Kidney tubule cell (primary cell): Measurements from ENCODE around the gene NDUFS2.
A peak's percentile ranks its signal among the peaks of the same experiment; 100 is the strongest.

Source experiments
- DNase-seq: peaks from one replicate; pipeline ENCODE4 v3.0.0-alpha.2; 2018; ENCODE audit warnings: low spot score

The NDUFS2 gene

DNA sequence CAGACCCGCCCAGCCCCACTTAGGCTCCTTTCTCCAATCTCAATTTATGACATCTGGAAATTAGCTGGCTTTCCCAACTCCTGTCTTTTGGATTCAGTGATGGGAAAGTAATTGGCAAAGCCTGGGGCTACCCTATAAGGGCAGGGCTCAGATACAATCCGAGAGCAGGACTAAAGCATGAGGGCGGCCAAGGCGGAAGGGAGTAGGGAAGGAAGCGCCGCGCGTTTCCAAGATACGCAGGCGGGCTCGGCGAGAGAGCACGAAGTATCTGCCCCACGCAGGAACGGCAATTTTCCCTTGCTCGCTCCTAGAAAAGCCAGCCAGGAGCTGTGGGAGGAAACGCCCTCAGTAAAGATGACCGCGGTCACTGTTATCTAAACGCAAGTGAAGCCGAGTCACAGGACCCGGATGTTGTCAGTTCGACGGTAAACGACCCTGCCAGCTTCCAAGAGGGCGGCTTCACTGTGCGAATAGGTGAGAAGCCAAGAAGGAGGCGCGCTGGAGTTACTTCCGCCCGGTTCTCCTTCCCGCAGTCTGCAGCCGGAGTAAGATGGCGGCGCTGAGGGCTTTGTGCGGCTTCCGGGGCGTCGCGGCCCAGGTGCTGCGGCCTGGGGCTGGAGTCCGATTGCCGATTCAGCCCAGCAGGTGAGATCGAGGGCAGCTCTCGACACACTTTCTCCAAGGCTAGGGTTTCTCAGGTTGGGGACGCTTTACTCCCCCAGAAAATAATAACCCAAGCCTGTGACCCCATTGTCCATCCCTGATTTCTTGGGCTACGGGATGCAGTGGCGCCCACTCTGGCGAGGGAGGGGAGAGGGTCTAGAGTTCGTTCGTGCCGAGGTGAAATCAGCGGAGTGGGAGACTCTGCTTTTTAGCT lies at the start of gene NDUFS2:
Gene NDUFS2 (plus strand): TSS at position 532 of the 877 bp plus-strand sequence. CDS start 19 bp downstream, at position 551.
- DNase-seq, result peak; percentile 99

DNA sequence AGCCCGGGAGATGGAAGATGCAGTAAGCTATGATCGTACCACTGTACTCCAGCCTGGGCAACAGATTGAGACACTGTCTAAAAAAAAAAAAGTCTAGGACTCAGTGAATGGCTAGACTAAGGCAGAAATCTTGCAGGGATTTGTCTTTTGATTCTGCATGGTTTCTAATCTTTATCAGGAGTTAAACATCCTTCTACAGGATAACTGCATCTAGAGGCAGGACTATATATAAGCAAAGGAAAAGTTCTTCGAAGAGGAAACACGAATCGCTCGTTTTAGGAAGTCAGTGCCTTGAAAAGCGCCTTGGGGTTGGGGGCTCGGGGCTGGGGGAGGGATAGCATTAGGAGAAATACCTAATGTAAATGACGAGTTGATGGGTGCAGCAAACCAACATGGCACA lies 49.0 kb upstream of the NDUFS2 start:
- DNase-seq, result no peak

- DNase-seq, result peak; percentile 93
These were observed 48.4 kb upstream of the NDUFS2 start, which contains the start of gene UFC1 for GRCh38 chr1:161153682-161154337. TSS of gene UFC1 (plus strand) at chr1:161153978. CDS start at chr1:161153998, 20 bp downstream.

DNA sequence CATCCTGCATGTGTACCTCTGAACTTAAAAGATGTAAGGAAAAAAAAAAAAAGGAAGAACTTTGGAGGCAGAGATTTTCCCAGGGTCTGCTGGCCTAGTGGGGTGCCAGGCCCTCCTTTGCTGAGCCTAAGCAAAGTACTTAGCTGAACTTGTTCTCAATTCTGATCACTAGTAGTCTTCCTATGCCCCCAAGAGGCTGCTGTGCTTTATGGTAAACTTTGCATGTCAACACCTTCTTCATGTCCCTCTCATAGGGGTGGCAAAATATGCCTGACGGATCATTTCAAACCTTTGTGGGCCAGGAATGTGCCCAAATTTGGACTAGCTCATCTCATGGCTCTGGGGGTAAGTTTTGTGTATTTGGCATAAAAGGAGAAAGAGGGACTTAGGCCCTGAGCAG lies 44.3 kb upstream of the NDUFS2 start:
- DNase-seq, result no peak

DNA sequence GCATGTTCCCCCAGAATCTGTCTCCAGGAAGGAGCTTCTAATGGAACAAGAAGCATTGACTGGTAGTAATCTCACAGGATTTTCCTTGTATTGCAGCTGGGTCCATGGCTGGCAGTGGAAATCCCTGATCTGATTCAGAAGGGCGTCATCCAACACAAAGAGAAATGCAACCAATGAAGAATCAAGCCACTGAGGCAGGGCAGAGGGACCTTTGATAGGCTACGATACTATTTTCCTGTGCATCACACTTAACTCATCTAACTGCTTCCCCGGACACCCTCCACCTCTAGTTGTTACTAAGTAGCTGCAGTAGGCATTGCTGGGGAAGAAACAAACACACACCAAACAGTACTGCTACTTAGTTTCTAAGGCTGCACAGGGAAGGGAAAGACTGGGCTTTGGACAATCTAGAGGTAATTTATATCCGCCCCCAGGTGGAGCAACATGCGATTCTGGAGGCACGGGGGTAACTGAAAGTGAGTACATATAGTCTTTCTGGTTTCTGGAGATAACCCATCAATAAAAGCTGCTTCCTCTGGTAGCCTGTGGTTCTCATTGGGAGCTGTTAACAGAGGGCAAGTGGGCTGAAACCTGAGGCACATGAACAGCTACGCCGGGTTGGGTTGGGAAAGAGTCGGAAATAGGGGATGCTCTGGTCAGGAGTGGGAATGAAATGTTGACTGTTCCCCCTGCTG lies 43.7 kb upstream of the NDUFS2 start:
- peak; percentile 2 for DNase-seq

DNA sequence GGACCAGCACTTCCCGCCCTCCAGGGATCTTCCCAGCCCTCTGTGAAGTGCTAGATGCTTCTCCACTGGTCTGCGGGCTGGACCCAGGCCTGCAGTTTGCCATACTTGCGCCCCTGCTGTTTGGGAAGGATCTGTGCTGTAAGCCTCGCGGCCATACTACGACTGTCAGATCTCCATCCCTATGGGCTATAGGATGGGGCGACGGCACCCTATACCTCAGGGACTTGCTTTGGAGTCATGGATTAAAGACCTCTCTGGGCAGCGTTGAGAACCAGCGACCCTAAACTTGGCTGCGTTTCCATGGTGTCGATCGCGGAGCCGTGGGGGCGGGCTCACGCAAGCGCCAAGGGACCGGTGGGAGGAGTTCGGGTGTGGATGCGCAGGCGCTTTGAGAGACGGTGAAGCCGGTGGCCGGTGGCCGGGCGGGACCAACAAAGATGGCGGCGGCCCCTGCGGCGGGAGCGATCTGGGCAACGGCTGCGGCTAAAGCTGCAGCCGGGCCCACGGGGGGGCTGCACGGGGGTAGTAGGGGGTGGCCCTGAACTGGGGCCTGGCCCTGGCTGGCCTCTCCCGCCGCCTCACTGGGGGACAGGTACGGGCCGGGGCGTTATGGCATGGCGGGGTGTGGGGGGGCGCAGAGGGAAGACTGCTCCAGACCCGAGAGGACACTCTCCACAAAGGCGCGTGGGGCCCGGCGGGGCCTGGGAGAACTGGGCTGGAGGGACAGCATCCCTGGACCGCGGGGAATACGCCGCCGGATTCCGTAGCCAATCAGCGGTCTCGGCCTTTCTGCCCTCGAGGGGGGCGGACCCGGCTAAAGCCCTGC lies 42.9 kb upstream of the NDUFS2 start, which contains the start of gene USP21:
Gene USP21 (plus strand): TSS at position 414 of the 826 bp plus-strand sequence. CDS start 1,141 bp downstream, outside the sequence.
- DNase-seq, result peak; percentile 89

DNA sequence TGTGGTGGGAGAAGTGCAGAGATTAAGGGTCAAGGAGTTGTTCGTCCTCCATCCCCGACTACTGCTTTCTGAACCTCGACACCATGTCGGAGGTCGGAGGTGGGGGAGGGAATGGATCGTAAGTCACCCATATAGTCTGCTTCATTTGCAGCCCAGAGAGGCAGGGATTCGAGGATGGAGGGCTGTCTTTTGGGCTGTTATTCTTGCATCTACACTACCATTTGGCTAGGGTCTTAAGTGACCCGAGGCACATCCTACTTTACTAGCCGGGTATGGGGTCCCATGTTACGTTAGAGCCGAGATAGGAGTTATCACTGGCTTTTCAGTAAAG lies 42.3 kb upstream of the NDUFS2 start:
- DNase-seq, result no peak

DNA sequence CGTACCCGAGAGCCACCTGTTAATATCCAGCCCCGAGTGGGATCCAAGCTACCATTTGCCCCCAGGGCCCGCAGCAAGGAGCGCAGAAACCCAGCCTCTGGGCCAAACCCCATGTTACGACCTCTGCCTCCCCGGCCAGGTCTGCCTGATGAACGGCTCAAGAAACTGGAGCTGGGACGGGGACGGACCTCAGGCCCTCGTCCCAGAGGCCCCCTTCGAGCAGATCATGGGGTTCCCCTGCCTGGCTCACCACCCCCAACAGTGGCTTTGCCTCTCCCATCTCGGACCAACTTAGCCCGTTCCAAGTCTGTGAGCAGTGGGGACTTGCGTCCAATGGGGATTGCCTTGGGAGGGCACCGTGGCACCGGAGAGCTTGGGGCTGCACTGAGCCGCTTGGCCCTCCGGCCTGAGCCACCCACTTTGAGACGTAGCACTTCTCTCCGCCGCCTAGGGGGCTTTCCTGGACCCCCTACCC lies 41.5 kb upstream of the NDUFS2 start:
- no peak for DNase-seq

- DNase-seq, result no peak
These were observed 40.5 kb upstream of the NDUFS2 start for GRCh38 chr1:161161652-161162051.

GRCh38 chr1:161162052-161162451 lies 40.1 kb upstream of the NDUFS2 start:
- no peak for DNase-seq

DNA sequence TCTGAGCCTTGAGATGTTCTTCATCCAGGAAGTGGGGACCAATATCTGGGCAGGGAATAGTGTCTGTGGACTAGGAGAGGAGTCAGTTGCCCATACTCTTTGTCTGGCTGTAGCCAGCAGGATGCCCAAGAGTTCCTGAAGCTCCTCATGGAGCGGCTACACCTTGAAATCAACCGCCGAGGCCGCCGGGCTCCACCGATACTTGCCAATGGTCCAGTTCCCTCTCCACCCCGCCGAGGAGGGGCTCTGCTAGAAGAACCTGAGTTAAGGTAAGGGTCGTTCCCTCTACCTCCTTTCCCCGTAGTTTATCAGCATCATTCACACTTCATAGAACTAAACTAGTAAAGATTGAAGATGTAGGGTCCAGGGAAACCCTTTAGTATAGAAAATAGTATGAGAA lies 39.4 kb upstream of the NDUFS2 start:
- no peak for DNase-seq

GRCh38 chr1:161163793-161164192 lies 38.4 kb upstream of the NDUFS2 start:
- DNase-seq, result no peak

GRCh38 chr1:161164901-161165610 lies 37.1 kb upstream of the NDUFS2 start:
- DNase-seq, result no peak

DNA sequence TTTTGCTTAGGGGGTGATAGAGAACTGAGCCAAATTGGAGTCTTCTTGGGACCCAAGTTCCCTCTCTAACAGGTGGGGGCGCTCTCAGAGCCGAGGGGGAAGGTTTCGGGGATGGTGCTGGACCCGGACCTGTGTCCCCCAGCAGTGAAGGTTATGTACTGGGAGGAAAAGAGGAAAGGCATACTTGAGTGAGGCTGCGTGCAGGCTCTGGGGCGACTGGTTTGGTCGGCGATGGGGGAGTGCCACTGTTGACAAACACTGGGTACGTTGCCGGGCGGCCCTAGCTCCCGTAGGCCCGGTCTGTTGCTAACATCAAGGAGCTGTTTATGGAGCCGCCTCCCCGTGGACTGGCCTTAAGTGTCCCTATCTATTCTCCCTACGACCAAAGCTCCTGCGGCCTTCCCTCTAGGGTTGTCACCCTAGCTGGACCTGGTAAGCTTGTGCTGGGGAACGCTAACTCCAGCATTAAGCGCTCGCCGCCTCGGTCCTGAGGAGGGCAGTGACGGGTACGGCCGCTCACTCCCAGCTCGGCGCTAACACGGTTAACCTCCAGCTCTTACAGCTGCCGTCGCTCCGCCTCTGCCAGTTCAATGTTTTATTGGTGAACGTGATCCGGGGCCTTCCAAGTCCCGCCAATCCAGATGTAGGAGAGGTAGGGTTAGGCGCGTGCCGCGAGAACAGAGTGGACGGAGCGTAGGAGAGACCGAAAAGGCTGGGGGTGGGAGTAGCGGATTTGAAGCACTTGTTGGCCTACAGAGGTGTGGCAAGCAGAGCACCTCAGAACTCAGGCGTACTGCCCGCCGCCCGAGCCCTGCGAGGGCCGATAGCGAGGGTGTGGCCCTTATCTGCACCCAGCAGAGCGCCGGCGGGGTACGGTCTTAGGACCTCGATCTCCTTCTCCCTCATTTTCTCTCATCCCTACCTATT lies 36.2 kb upstream of the NDUFS2 start, which contains the start of gene PPOX:
Gene PPOX (plus strand): TSS at position 685 of the 927 bp plus-strand sequence. CDS start 422 bp downstream, outside the sequence.
- DNase-seq, result peak; percentile 99

DNA sequence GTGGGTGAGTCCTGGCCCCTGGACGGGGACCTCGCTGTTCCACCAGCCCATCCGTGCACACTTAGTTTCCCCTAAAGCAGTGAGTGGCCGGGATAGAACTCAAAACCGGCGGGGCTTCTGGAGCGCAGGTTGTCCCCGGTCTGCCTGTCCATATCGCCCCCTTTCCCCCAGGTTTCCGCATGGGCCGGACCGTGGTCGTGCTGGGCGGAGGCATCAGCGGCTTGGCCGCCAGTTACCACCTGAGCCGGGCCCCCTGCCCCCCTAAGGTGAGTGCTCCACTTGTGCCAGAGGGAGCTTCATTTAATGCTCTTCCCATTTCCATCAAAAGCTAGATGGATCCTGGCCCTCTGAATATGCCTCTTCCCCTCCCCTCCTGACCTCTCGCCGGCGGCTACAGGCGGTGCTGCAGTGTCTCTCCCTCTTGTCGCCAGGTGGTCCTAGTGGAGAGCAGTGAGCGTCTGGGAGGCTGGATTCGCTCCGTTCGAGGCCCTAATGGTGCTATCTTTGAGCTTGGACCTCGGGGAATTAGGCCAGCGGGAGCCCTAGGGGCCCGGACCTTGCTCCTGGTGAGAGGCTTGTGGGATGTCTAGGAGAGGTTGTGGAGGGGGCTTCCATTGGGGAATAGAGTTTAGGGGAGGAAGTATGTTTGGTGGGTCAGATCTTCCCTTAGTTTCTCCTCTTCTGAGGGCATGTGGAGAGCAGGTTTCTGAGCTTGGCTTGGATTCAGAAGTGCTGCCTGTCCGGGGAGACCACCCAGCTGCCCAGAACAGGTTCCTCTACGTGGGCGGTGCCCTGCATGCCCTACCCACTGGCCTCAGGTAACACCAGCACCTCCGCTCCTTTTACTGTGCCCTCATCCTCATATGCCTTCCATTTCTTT lies 35.3 kb upstream of the NDUFS2 start:
- DNase-seq, result peak; percentile 31

DNA sequence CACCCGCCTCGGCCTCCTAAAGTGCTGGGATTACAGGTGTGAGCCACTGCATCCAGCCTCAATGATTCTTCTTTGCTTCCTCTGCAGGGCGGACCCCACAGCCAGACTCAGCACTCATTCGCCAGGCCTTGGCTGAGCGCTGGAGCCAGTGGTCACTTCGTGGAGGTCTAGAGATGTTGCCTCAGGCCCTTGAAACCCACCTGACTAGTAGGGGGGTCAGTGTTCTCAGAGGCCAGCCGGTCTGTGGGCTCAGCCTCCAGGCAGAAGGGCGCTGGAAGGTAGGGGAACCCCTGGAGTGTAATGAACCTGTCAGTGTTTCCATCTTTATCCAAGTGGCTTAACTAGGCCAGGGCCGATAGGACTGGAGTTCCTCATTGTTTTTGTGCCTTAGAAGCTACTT lies 33.3 kb upstream of the NDUFS2 start:
- DNase-seq, result no peak

DNA sequence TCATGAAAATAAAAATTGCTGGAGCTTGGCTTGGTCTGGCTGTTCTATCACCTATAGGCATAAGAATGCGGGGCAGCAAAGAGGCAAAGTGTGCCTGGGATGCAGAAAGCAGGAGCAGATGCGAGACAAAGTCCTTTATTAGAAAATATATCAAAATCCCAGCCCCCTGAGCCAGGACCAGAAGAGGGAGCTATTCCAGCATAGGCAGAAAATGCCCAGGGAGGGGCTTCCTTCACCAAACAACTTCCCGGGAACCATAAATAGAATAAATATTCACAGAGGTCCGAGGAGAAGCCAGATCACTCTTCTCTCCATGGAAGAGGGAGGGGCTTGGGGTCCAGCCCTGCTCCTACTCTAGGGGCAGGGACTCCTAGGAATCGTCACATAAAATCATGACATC lies 31.0 kb upstream of the NDUFS2 start:
- DNase-seq, result no peak

DNA sequence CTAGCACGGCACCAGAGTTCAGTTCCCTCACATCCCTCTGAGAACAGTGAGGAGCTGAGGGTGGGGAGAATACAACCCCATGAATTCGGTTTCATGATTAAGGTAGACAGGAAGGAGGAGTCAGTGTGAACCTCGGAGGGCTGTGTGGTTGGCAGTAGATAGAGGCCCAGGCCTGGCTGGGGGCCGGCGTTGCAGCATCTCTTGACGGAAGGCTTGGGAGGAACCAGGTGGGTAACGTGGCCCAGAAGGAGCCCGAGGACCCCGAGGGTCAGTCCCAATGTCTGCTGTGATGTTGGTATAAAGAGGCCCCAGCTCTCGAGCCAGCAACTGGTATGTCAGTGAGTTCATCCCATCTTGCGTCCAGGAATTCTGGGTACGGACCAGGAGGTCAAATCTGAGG lies 30.5 kb upstream of the NDUFS2 start:
- DNase-seq, result no peak

- no peak for DNase-seq
These were observed 29.8 kb upstream of the NDUFS2 start for GRCh38 chr1:161172349-161172748.
